Endometrial microvascular endothelial cells (primary cell): ENCODE data around the gene PHF13. TPM values are rescaled to one million over a fixed set of nuclear protein-coding genes. Genes with fewer than 3 reads are reported as not detected.
"Not testable (repeated sequence)": the region's sequence is repeated elsewhere in the genome, so short reads cannot be mapped to it uniquely, and the experiment has no call there.

Source experiments
- in situ Hi-C: cut with HindIII; loops from 2 replicates; pipeline ENCODE4 v1.10.0; 2017; ENCODE audit warnings: low sequenced_read_pairs, low pct_unique_long_range_greater_than_20kb; ENCODE audit errors: inconsistent ontology term
- total RNA-seq: library from RNA; depleted of rRNA; stranded (reverse); fragments of >200 nt; gene quantifications from one replicate; pipeline ENCODE4 v1.2.3, GENCODE V29; 2015; ENCODE audit errors: inconsistent ontology term

Gene PHF13
- total RNA-seq, 1 donor from 2014 or later, result 6.9 TPM

DNA sequence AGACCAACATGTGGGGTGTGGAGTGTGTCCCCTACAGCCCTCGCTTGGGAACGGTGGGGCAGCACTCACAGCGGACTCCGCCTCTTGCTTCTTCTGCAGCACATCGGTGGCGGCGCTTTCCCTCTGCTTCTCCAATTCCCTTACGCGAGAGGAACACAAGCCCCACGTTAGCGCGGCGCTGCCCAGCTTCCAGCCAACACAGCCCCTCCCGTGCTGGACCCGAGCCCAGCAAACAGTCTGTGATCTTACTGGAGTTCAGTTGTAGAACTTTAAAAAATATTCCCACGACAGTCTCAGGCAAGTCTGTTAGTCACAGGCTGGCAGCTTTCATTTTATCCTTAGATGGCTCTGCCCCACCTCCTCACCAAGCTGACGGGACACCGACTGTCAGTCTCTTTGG is 24.7 kb downstream of the PHF13 start:
- in situ Hi-C loops, result no loop called here

- in situ Hi-C loops, result not testable (repeated sequence)
These were observed 27.3 kb downstream of the PHF13 start for GRCh38 chr1:6640867-6641266.

GRCh38 chr1:6645018-6645417 is 31.5 kb downstream of the PHF13 start:
- in situ Hi-C loops, result no loop called here

DNA sequence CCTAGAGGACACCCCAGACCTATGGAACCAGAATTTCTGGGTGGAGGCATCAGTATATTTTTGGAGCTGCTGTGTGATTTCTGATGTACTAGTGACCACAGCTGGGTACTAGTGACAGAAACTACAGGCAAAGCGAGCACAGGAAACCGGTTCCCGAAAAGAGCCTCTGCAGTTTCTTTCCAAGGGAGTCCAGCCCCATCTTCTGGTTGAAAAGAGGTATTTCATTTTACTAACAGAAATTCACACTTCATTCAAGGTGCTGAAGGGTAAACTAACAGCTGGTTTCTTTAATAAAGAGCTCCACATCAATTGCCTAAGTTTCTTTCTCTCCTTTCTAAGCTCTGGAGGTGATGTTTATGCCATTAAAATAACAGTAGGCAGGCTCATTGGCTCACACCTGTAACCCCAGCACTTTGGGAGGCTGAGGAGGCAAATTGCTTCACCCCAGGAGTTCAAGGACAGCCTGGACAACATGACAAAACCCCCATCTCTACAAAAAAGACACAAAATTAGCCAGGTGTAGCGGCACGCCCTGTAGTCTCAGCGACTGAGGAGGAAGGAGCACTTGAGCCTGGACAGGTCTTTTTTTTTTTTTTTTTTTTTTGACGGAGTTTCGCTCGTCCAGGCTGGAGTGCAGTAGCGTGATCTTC is 33.1 kb downstream of the PHF13 start:
- in situ Hi-C loops, result no loop called here

- in situ Hi-C loops, result no loop called here
These were observed 35.0 kb downstream of the PHF13 start for GRCh38 chr1:6648556-6648955.

- in situ Hi-C loops, result no loop called here
These were observed 38.4 kb downstream of the PHF13 start for GRCh38 chr1:6651909-6652308.

DNA sequence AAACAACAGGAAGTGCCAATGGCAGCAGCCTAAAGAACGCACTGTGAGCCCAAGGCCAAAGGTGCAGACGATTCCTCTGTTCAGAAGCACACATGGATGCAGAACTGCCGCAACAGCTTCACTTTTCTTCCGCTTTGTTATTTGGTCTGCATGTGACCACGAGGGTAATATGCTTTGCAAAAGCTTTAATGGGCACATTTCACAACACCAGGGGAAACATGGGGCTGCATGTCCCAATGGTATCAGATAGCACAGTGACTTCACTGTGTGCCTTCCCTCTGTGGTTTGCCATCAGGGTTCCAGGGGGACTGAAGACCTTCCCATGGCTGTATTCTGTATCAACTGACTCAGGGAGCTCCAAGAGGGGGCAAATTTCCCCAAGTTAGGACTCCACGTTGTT is 39.5 kb downstream of the PHF13 start:
- in situ Hi-C loops, result no loop called here

GRCh38 chr1:6653436-6654290 is 40.1 kb downstream of the PHF13 start:
- in situ Hi-C loops, result no loop called here

- in situ Hi-C loops, result no loop called here
These were observed 43.6 kb downstream of the PHF13 start for GRCh38 chr1:6657138-6657537.

GRCh38 chr1:6658359-6659060 is 45.0 kb downstream of the PHF13 start:
- in situ Hi-C loops, result no loop called here

GRCh38 chr1:6660415-6661049 is 47.0 kb downstream of the PHF13 start:
- in situ Hi-C loops, result no loop called here

DNA sequence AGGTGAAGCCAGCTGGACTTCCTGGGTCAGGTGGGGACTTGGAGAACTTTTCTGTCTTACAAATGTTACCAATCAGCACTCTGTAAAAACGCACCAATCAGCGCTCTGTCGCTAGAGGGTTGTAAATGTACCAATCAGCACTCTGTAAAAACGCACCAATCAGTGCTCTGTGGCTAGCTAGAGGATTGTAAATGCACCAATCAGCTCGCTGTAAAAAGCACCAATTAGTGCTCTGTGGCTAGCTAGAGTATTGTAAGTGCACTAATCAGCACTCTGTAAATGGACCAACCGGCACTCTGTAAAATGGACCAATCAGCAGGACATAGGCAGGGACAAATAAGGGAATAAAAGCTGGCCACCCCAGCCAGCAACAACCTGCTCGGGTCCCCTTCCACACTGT is 48.9 kb downstream of the PHF13 start:
- in situ Hi-C loops, result not testable (repeated sequence)

- in situ Hi-C loops, result no loop called here
These were observed 53.2 kb downstream of the PHF13 start for GRCh38 chr1:6666696-6667095.

DNA sequence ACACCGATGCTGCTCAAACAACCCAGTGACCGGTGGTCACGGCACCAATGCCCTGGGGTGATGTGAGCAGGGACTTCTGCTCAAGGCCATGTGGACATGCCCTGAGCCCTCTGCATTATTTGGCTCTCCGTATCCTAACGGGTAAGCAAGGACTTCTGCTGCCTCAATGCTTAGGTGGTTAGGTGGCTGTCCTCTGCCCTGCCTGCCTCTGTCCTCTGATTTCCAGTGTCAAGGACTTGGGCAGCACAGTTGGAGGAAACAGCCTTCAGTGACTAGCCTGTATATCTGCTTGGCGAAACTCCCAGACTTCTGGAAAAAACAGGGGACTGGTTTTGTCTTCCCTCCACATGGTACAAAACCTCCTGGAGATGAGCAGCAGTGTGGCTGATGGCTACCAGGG is 53.6 kb downstream of the PHF13 start:
- in situ Hi-C loops, result no loop called here

- in situ Hi-C loops, result no loop called here
These were observed 55.0 kb downstream of the PHF13 start for GRCh38 chr1:6668503-6668902.

- in situ Hi-C loops, result no loop called here
These were observed 59.0 kb downstream of the PHF13 start for GRCh38 chr1:6672558-6672957.
